Progenitor cell of endocrine pancreas (in vitro differentiated cells): ENCODE results near the gene AQP2. TPM values are rescaled to one million over a fixed set of nuclear protein-coding genes. Genes with fewer than 3 reads are reported as not detected.

Source experiments
- DNase-seq: peaks from one replicate; pipeline ENCODE4 v3.0.0; 2021; ENCODE audit warnings: low spot score; ENCODE audit not compliant: unreplicated experiment
- H3K27ac Mint-ChIP-seq: 2 replicates; pipeline ENCODE4 v1.8.0; 2021; ENCODE audit warnings: mild to moderate bottlenecking, moderate library complexity, mixed read lengths
- H3K27me3 Mint-ChIP-seq: 2 replicates; pipeline ENCODE4 v1.8.0; 2021; ENCODE audit warnings: mixed read lengths
- H3K36me3 Mint-ChIP-seq: 2 replicates; pipeline ENCODE4 v1.8.0; 2022; ENCODE audit warnings: mixed read lengths; ENCODE audit not compliant: insufficient read depth
- H3K4me1 Mint-ChIP-seq: 2 replicates; pipeline ENCODE4 v1.8.0; 2021; ENCODE audit warnings: low read depth, mixed read lengths
- H3K4me3 Mint-ChIP-seq: 2 replicates; pipeline ENCODE4 v1.8.0; 2021; ENCODE audit warnings: low read depth, mild to moderate bottlenecking, moderate library complexity, mixed read lengths
- H3K9me3 Mint-ChIP-seq: 2 replicates; pipeline ENCODE4 v1.8.0; 2021; ENCODE audit warnings: low read depth, mixed read lengths
- total RNA-seq: library from RNA; stranded (reverse); gene quantifications from 2 replicates; pipeline ENCODE4 v1.2.1, GENCODE V29; 2021
- TF ChIP-seq, protein P1 (sequence below): fragments of 200-600 bp; sonication (generic); IDR thresholded peaks from one replicate; pipeline ENCODE4 v1.5.0; 2021; ENCODE audit warnings: antibody characterized with exemption, mild to moderate bottlenecking; ENCODE audit not compliant: unreplicated experiment

The AQP2 gene
- total RNA-seq, 1 donor from 2014 or later, result 1.0 TPM

DNA sequence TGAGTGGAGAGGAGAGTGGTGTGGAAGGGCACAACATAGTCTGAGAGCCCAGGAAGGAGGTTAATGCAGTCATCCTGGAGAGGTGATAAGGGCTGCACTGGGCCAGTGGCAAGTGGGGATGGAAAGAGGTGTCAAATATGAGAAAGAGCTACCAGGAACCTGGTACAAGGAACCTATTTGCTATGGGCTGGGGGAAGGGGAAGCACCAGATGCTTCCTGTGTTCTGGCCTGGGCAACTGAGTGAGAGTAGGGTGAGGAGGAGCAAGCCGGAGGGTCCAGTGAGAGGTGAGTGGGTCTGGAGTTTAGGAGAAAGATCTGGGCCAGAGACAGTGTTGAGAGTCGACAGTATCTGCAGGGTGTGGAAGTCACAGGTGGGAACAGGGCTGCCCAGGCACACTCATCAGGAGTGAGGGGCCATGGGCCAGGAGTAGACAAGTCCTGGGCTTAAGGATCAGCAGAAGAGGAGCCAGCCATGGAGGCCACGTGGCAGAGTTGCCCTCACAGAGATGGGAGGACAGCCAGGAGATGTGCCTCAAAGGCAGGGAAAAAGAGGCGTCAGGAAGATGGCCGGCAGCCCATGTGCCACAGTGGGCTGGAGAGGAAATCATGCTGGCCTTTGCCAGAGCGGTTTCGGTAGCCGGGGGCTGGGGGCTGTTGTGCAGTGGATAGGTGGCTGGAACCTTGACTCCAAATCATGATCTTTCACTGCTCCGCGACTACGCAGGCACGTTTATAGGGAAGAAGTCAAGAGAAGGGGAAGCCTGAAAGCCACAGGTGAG, 19.3 kb downstream of the AQP2 start:
- Mint-ChIP-seq H3K36me3 (no peaks in the 10 kb centered on the region), H3K4me3 (no peak overlapping the region), H3K4me1 (no peaks in the 10 kb centered on the region), H3K9me3 (no peaks in the 10 kb centered on the region), H3K27me3 (peaks cover 34% of the 10 kb centered on the region), H3K27ac (no peak overlapping the region)
- no peak for DNase-seq
- TF ChIP-seq, protein P1, sequence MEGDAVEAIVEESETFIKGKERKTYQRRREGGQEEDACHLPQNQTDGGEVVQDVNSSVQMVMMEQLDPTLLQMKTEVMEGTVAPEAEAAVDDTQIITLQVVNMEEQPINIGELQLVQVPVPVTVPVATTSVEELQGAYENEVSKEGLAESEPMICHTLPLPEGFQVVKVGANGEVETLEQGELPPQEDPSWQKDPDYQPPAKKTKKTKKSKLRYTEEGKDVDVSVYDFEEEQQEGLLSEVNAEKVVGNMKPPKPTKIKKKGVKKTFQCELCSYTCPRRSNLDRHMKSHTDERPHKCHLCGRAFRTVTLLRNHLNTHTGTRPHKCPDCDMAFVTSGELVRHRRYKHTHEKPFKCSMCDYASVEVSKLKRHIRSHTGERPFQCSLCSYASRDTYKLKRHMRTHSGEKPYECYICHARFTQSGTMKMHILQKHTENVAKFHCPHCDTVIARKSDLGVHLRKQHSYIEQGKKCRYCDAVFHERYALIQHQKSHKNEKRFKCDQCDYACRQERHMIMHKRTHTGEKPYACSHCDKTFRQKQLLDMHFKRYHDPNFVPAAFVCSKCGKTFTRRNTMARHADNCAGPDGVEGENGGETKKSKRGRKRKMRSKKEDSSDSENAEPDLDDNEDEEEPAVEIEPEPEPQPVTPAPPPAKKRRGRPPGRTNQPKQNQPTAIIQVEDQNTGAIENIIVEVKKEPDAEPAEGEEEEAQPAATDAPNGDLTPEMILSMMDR, result no peak

DNA sequence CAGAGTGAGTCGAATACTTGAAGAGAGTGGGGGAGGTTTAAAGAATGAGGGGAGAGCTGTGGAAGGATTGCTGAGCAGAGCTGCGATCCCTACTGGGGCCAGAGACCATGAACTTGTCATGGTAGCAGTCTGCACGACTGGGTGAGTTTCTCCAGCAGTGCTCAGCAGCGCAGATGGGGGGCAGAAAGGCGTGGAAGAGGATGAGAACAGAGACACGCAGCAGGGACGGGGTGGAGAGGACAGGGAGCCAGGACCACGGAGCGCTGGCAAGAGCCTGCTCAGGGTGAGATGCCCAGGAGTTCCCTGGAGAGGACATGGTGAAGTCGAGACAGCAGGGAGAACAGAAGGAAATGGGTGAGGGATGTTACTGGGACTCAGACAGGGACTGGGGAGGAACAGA, 20.1 kb downstream of the AQP2 start:
- Mint-ChIP-seq H3K4me3 (no peak overlapping the region), H3K27ac (no peak overlapping the region), H3K4me1 (no peaks in the 10 kb centered on the region), H3K27me3 (peaks cover 32% of the 10 kb centered on the region), H3K36me3 (no peaks in the 10 kb centered on the region), H3K9me3 (no peaks in the 10 kb centered on the region)
- TF ChIP-seq, protein P1, result no peak
- DNase-seq, result no peak

DNA sequence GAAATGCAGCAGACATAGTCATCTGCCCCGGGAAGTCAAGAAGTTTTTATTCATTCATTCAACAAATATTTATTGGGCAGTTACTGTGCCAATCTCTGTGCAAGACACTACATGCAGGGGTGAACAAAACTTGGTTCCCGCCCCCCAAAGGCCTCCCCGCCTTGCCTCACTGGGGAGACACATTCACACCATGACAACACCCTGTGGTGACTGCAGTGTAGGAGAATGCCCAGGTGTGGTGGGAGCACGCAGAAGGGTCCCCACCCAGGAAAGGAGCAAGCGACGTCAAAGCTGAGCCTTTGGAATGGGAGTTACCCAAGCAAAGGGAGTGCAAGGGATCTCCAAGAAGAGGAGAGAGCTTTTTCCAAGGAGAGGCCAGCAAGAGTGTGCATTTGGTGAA, 20.6 kb downstream of the AQP2 start:
- no peak for DNase-seq
- no peak overlapping the region for H3K27ac Mint-ChIP-seq
- peaks cover 29% of the 10 kb centered on the region for H3K27me3 Mint-ChIP-seq
- H3K4me3 Mint-ChIP-seq, result no peak overlapping the region
- TF ChIP-seq, protein P1, result no peak
- no peaks in the 10 kb centered on the region for H3K4me1 Mint-ChIP-seq
- no peaks in the 10 kb centered on the region for H3K9me3 Mint-ChIP-seq
- H3K36me3 Mint-ChIP-seq, result no peaks in the 10 kb centered on the region

DNA sequence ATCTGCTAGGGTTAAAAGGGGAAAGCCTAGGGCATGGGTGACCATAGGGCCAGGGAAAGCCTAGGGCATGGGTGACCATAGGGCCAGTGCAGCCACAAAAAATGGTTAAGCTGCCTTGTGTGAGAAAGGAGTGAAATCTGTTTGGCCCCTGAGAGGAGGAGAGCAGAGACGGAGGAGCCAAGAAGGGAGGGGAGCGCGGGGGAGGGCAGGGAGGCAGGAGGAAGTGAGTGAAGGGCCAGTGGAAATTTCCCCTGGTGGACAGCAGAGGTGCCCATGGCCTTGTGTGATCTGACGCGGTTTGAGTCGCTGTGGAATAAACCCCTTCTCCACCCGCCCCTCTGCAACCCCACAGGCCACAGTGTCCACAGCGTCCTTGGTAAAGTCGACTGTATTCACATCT, 21.6 kb downstream of the AQP2 start:
- H3K4me3 Mint-ChIP-seq, result no peak overlapping the region
- H3K27me3 Mint-ChIP-seq, result peaks cover 23% of the 10 kb centered on the region
- DNase-seq, result no peak
- TF ChIP-seq, protein P1, result no peak
- H3K4me1 Mint-ChIP-seq, result no peaks in the 10 kb centered on the region
- H3K27ac Mint-ChIP-seq, result no peak overlapping the region
- no peaks in the 10 kb centered on the region for H3K36me3 Mint-ChIP-seq
- H3K9me3 Mint-ChIP-seq, result no peaks in the 10 kb centered on the region

DNA sequence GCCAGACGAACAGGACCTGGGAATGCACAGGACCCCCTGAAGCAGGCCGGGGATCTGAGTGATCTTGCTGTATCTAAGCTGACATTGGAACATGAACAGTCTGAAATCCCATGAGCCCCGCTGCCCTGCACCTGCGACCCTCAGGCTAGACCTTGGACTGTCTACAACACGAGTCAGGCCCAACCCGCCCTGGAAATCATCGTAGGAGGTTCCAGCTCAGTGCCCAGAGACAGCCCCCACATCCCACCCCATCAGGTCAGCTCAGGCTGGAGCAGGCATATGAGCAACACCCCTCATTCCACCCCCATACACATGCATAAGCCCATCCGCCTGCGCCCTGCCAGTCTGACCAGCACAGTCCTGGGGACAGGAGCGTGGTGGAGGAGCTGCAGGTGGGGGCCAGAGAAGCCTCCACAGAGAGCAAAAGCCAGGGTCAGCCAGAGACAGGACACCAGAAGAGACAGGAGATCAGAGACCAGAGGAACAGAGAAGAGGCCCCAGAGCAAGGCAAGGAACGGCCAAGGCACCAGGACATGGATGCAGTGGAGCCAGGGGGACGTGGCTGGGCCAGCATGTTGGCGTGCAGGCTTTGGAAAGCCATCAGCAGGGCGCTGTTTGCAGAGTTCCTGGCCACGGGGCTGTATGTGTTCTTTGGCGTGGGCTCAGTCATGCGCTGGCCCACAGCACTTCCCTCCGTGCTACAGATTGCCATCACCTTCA, 22.3 kb downstream of the AQP2 start, which contains the start of gene AQP6:
Gene AQP6, plus strand, starts transcription at position 307 of the 720 bp plus-strand sequence. Its CDS starts 227 bp downstream, at position 534.
- DNase-seq, result no peak
- no peaks in the 10 kb centered on the region for H3K36me3 Mint-ChIP-seq
- no peaks in the 10 kb centered on the region for H3K4me1 Mint-ChIP-seq
- no peak within 1 kb of the TSS for H3K27ac Mint-ChIP-seq
- H3K27me3 Mint-ChIP-seq, result peaks cover 22% of the 10 kb centered on the region
- no peaks in the 10 kb centered on the region for H3K9me3 Mint-ChIP-seq
- TF ChIP-seq, protein P1, result no peak
- no peak within 1 kb of the TSS for H3K4me3 Mint-ChIP-seq
